GM19324 (cell line): Measurements from ENCODE around the gene C12orf54.
"Not testable (repeated sequence)": the region's sequence is repeated elsewhere in the genome, so short reads cannot be mapped to it uniquely, and the experiment has no call there.

Experiments used
- ATAC-seq: cut with Tn5 transposase; IDR thresholded peaks from one replicate; pipeline ENCODE4 v1.9.1; 2021; ENCODE audit warnings: mild to moderate bottlenecking, moderate library complexity; ENCODE audit not compliant: unreplicated experiment, low FRiP score

Gene C12orf54

DNA sequence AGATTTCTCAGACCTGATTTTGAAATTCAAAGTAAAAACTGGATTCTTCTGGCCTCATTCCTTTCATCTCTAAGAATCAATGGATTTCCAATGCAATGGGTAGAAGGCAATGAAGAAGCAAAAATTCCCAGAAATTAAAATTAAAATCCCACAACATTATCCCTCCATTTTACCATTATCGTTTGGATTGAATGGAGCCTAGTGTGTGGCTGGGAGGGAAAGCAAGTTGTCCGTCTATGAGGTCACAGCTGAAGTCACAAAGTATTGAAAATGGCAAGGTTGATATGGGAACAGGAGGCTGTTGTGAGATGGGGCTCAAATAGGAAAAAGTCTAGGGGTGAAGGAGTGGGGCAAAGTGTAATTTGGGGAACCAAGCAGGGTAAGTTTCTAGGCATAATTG, at the start of gene C12orf54:
TSS of gene C12orf54 (plus strand) at position 301 of the 400 bp plus-strand sequence. CDS start 799 bp downstream, outside the sequence.
- no peak for ATAC-seq

DNA sequence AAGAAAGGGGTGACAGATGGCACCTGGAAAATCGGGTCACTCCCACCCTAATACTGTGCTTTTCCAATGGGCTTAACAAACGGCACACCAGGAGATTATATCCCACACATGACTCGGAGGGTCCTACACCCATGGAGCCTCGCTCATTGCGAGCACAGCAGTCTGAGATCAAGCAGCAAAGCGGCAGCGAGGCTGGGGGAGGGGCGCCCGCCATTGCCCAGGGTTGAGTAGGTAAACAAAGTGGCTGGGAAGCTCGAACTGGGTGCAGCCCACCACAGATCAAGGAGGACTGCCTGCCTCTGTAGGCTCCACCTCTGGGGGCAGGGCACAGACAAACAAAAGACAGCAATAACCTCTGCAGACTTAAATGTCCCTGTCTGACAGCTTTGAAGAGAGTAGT, 48.3 kb upstream of the C12orf54 start:
- ATAC-seq = not testable (repeated sequence)

DNA sequence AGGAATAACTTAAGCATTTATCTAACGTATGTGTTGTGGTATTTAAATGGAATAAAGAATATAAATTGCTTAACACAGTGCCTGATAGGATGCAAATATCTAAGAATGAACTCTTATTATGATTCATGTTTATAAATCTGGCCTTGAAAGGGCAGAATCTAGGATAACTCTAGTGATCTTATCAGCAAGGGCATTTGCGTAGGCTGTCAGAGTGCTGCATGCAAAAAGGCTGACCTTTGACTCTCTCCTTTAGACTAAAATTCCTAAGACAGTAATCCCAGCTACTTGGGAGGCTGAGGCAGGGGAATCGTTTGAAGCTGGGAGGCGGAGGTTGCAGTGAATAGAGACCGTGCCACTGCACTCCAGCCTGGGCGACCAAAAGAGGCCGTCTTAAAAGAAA, 41.2 kb upstream of the C12orf54 start:
- no peak for ATAC-seq

DNA sequence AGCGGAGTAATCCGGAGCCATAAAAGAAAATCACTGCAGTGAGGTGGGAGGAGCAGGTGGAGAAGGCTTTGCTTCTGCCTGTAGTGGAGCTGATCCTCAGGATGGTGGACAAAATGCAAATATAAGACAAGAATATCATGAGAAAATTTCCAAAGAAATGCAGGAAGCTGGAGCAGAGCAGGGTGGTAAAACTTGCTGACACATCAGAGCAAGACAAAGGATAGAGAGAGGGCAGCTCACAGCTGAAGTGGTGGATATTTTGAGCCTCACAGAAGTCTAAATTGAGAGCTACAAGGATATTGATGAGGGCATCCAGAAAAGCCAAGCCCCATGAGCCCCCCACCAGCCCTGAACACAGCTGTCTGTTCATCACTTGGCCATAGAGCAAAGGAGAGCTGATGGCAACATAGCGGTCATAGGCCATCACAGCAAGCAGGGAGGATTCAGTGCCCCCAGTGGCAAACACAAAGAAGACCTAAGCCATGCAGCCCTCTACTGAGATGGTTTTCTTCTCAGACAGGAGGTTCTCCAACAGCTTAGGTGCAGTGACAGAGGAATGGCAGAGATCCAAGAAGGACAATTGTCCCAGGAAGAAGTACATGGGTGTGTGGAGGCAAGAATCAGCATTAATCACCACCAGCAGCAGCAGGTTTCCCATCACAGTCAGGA, 40.0 kb upstream of the C12orf54 start:
- ATAC-seq = no peak

DNA sequence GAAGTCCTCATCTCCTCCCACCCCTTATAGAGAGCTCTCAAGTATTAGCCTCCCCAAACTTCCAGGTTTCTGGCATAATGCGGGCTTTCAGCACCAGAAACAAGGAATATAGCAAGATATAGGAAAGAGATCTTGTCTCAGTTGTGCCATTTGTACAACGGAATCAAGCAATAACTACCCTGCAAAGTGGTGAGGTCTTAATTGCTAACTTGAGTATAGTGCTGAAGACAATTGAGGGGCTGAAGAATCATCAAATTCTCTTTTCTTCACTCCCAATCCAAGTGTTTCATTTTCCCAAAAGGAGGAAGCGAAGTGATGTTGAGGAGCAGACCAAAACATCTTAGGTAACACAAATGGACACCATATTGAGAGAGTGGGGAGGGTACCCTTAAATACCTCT, 36.8 kb upstream of the C12orf54 start:
- ATAC-seq = no peak

DNA sequence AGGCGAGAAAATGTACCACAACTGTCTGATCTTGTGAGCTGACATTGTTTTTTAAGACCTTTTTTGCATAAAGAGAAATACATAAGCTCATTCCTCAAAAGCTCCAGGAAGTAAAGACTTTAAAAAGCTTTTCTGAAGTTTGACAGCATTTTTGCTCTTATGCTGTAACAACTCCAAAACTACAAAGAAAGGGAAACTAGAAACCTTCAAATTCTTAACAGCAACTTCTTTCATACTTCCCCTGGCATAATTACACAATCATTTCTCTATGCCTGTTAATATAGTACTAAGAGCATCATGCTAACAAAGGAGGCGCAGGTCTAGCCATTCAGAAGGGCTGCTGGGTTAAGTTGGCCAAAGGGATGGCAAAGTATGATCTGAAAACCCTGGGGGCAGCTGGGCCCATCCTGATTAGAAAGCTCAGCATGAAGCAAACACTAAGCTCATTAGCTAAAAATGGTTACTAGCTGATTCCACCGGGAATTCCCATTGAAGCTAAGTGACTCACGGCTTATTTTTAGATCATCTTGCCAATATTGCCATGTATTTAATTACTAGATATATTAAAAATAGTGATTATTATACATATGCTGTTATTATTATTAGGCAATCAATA, 36.0 kb upstream of the C12orf54 start:
- no peak for ATAC-seq

DNA sequence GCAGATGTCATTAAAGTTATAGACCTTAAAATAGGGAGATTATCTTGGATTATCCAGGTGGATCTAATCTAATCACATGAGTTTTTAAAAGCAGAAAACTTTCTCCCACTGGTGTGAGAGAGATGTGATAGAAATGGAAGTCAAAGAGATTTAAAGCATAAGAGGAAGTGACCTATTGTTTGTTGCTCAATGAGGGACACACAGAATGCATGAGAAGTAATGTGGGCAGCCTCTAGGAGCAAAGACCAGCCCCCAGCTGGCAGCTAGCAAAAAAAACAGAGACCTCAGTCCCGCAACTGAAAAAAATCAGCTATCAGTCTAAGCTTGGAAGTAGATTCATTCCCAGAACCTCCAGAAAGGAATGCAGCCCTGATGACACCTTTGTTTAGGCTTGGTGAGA, 34.5 kb upstream of the C12orf54 start:
- ATAC-seq = no peak

DNA sequence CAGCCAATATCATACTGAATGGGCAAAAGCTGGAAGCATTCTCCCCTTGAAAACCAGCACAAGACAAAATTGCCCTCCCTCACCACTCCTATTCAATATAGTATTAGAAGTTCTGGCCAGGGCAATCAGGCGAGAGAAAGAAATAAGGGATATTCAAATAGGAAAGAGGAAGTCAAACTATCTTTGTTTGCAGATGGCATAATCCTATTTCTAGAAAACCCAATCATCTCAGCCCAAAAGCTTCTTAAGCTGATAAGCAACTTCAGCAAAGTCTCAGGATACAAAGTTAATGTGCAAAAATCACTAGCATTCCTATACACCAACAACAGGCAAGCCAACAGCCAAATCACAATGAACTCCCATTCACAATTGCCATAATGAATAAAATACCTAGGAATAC, 30.9 kb upstream of the C12orf54 start:
- ATAC-seq = no peak

DNA sequence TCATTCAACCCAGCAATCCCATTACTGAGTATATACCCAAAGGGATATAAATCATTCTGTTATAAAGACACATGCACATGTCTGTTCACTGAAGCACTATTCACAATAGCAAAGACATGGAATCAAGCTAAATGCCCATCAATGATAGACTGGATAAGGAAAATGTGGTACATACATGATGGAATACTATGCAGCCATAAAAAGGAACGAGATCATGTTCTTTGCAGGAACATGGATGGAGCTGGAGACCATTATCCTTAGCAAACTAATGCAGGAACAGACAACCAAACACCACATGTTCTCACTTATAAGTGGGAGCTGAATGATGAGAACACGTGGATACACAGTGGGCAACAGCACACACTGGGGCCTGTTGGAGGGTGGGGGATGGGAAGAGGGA, 29.3 kb upstream of the C12orf54 start:
- not testable (repeated sequence) for ATAC-seq

DNA sequence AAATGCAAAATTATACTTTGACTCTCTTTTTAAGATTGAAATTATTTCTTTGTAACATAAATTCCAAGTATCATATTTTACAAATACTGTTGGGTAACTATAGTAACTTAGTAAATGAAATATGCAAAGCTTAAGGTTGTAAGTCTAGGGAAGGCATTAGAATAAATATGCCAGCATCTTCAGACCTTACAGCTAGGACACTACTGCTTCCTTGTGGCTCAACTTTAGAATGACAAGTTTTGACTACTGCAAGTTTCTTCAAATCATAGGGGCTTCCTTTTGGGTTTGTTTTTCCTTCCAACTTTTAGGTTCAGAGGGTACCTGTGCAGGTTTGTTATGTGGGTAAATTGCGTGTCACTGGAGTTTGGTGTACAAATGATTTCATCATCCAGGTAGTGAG, 27.6 kb upstream of the C12orf54 start:
- no peak for ATAC-seq

DNA sequence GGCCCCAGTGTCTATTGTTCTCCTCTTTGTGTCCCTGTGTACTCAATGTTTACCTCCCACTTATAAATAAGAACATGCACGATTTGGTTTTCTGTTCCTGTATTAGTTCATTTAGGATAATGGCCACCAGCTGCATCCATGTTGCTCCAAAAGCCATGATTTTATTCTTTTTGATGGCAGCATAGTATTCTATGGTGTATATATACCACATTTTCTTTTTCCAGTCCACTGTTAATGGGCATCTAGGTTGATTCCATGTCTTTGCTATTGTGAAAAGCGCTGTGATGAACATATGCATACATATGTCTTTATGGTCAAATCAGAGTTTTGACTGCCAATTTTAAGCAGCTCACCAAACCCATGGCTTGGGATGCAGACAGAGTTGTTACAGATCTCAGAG, 27.2 kb upstream of the C12orf54 start:
- no peak for ATAC-seq

DNA sequence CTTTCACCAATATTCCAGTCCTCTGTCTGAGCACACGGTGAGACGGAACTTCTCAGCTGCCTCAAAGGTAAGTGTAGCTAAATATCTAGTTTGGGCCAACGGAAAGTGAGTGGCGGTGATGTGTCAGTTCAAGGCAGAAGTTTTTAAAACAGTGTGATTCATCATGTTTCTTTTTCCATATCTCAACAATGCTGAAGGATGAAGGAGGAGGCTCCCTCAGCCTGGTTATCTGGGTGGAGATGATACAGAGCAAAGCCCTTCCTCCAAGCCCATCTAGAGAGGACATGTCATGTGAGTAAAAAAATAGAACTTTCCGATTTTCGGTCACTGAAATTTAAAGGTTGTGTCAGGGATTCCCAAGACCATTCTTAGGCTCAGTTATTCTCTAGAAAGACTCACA, 23.0 kb upstream of the C12orf54 start:
- no peak for ATAC-seq

DNA sequence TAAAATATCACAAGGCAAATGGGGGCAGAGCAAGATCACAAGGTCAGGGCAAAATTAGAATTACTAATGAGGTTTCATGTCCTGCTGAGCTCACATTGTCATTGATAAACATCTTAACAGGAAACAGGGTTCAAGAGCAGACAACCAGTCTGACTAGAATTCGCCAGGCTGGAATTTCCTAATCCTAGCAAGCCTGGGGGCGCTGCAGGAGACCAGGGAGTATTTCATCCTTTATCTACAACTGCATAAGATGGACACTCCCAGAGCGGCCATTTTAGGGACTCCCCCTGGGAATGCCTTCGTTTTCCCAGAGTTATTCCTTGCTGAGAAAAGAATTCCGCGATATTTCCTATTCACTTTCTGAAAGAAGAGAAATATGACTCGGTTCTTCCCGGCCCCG, 13.3 kb upstream of the C12orf54 start:
- not testable (repeated sequence) for ATAC-seq

DNA sequence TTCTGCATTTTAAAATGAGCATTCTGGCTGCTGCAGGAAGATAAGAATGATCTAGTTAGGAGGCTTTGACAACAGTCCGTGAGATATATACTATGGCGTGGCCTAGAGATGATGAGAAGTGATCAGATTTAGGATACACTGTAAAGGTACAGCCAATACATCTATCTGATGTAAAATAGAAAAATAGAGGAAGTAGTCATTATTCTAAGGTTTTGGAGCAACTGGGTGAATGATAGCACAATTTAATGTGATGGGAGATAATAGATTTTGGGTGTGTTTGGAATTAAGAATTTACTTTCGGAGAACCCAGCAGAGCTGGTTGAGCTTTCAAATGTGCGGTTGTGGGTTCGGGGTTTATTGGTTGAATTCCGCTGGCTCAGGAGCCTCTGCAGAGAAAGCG, 10.0 kb upstream of the C12orf54 start, which contains the start of gene ANP32D:
TSS of gene ANP32D (plus strand) at position 301 of the 400 bp plus-strand sequence. CDS start 106 bp downstream, outside the sequence.
- no peak for ATAC-seq

DNA sequence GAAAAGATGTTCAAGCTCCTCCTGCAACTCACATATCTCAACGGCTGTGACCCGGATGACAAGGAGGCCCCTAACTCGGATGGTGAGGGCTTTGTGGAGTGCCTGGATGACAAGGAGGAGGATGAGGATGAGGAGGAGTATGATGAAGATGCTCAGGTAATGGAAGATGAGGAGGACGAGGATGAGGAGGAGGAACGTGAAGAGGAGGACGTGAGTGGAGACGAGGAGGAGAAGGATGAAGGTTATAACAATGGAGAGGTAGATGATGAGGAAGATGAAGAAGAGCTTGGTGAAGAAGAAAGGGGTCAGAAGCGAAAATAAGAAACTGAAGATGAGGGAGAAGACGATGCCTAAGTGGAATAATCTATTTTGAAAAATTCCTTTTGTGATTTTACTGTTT, 9.2 kb upstream of the C12orf54 start:
- no peak for ATAC-seq

DNA sequence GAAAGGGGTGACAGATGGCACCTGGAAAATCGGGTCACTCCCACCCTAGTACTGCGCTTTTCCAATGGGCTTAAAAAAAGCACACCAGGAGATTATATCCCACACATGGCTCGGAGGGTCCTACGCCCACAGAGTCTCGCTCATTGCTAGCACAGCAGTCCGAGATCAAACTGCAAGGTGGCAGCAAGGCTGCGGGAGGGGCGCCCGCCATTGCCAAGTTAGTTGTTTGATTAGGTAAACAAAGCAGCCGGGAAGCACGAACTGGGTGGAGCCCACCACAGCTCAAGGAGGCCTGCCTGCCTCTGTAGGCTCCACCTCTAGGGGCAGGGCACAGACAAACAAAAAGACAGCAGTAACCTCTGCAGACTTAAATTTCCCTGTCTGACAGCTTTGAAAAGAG, 7.8 kb upstream of the C12orf54 start:
- not testable (repeated sequence) for ATAC-seq

DNA sequence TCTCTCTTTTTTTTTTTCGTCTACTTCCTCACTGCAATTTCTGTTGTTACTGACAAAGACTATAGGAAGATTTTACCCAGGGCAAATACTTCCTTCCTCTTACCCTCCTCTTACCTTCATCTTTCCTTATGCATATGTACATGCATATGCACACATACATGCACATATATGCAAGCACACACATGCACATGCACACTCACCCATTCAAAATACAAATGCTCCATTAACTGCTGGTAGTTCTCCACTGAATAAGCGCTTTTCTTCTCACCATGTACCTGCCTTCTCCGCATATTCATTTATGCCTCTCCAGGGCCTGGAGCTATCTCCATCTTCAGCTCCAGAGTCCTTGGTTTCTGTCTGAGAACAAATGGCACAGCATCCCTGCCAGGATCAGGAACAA, 632 bp downstream of the C12orf54 start:
- no peak for ATAC-seq

DNA sequence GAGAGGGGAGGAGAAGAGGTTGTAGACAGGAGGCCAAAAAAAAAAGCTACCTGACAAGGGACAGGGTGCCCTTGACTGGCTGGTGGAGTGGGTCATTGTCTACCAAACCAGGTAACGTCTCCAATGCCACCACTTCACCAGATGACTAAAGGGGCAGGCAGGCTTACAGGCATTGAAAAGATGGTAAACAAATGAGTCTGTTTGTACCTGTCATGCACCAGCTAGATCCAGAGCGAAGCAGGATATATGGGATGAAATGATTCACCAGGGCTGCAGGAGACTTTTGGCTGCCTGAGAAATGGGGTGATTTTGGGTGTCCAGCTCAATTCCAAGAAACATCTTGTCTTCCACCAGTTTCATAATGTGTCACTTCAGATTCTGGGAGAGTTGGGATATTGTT, 4.0 kb downstream of the C12orf54 start:
- ATAC-seq = no peak

DNA sequence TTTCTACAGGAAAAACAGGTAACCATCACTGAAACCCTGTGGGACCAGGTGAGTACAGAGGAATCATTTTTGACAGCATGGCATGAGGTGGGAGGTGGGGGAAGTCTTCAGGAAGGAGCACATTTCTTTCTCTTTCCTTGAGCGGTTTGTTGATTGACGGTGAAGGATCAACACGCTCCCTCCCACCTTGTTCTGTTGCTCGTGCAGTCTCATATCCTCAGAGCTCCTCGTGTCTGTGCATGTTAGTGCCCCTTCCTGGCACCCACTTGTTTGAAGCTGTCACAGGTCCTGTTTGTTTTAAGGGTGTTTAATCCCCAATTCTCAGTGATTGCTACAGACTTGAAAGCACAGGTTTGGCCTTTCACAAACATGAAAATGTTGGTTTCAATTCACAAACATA, 4.4 kb downstream of the C12orf54 start:
- no peak for ATAC-seq

DNA sequence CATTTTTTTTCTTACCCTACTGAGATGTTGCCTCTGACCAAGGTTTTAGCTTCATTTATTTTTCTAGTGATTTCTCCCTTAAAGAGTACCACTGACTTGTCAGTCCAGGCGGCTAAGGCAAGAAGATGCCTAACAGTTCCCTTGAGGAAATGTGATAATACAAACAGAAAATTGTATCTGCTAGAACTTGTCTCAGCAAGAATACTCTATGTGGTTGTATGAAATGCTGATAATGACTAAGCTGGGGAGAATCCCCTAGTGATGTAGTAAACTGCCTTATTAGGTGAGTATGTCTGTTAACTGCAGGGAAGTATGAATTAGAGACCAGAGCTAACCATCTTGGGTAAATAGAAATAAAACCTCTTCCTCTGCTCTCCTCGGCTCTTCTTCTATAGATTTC, 6.7 kb downstream of the C12orf54 start:
- ATAC-seq = peak; percentile 62

DNA sequence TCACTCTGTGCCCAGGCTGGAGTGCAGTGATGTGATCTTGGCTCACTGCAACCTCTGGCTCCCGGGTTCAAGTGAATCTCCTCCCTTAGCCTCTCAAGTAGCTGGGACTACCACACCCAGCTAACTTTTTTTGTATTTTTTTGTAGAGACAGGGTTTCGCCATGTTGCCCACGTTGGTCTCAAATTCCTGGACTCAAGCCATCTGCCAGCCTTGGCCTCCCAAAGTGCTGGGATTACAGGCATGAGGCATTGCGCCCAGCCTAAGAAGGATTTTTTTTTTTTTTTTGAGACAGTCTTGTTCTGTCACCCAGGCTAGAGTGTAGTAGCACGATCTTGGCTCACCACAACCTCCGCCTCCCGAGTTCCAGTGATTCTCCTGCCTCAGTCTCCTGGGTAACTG, 7.2 kb downstream of the C12orf54 start:
- not testable (repeated sequence) for ATAC-seq

DNA sequence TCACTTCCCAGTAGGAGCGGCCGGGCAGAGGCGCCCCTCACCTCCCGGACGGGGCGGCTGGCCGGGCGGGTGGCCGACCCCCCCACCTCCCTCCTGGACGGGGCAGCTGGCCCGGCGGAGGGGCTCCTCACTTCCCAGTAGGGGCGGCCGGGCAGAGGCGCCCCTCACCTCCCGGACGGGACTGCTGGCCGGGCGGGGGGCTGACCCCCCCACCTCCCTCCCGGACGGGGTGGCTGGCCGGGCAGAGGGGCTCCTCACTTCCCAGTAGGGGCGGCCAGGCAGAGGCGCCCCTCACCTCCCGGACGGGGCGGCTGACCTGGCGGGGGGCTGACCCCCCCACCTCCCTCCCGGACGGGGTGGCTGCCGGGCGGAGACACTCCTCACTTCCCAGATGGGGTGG, 18.0 kb downstream of the C12orf54 start:
- ATAC-seq = not testable (repeated sequence)
